NCI-H446 (cell line): ENCODE results near the gene PSMA7.
A peak's percentile ranks its signal among the peaks of the same experiment; 100 is the strongest.

ENCODE experiments used
- DNase-seq, 2 experiments: peaks; one replicate each; lab custom pipeline; 2025; lab: John Stamatoyannopoulos, UW

PSMA7 gene

GRCh38 chr20:62136283-62137091 is 6.7 kb downstream of the PSMA7 start:
- peak; percentile 47 to 61 for DNase-seq

DNA sequence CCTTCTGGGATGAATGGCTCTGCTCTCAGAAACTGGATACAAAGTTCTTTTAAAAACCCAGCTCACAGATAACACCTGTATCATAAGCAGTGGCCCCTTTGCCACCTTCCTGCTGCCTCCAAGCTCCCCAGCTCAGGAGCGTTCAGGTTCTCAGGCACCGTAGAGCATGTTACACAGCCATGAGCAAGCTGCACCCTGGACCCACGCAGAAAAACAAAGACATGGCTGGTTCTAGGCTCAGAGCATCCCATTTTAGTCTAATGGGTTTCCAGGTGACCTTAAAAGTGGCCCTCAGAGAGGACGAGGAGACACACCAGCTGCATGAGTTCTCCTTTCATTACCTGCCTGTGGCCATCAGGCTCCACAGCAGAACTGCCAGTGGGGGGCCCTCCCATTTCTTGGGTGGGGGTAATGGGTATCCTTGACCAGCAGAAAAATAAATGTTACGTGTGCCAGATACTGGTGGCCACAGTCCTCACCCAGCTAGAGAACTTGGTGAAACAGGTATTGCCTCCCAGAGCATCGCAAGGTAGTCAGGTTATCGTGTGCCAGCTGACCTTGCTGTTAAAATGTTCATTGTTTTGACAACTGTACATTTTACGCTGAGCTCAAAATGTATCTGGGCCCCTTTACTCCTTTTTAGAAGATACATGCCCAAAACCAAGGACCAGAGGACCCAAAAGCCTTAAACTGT is 7.5 kb downstream of the PSMA7 start:
- no peak for DNase-seq

- no peak for DNase-seq
Measured at GRCh38 chr20:62134735-62135231, 8.4 kb downstream of the PSMA7 start.

- no peak for DNase-seq
Measured at GRCh38 chr20:62133864-62134263, 9.3 kb downstream of the PSMA7 start.

DNA sequence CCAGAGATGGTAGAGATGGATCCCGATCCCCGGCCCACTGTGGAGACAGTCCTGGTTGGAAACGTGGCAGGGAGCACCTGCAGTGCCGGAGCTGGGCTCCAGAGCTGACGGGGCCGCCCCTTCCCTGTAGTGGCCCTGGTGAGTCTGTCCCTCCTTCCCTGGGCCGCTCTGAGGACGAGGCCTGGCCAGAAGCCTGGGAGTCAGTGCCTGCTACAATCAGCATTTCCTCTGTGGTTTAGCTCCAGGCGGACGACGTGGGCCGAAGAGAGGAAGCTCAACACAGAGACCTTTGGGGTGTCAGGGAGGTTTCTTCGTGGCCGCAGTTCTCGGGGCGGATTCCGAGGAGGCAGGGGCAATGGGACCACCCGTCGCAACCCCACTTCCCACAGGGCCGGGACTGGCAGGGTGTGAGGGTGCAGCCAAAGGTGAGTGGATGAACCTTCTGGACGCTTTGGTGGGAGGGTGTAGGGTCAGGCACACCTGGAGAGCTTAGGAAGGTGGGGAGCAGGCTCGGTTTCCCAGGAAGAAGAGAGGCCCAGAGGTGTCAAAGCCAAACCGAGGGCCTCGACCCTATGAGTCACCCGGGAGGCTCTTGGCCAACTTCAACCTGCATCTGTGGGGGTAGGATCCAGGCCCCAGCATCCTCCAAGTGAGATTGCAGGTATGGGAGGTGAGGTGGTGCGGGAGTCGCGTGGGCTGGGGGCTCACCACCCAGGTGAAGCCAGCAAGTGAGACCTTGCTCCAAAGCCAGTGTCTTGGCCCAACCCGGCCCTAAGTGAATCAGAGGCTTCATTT is 9.9 kb downstream of the PSMA7 start:
- DNase-seq = no peak

GRCh38 chr20:62132421-62132820 is 10.8 kb downstream of the PSMA7 start:
- DNase-seq = no peak

GRCh38 chr20:62131560-62132320 is 11.5 kb downstream of the PSMA7 start:
- DNase-seq = no peak

DNA sequence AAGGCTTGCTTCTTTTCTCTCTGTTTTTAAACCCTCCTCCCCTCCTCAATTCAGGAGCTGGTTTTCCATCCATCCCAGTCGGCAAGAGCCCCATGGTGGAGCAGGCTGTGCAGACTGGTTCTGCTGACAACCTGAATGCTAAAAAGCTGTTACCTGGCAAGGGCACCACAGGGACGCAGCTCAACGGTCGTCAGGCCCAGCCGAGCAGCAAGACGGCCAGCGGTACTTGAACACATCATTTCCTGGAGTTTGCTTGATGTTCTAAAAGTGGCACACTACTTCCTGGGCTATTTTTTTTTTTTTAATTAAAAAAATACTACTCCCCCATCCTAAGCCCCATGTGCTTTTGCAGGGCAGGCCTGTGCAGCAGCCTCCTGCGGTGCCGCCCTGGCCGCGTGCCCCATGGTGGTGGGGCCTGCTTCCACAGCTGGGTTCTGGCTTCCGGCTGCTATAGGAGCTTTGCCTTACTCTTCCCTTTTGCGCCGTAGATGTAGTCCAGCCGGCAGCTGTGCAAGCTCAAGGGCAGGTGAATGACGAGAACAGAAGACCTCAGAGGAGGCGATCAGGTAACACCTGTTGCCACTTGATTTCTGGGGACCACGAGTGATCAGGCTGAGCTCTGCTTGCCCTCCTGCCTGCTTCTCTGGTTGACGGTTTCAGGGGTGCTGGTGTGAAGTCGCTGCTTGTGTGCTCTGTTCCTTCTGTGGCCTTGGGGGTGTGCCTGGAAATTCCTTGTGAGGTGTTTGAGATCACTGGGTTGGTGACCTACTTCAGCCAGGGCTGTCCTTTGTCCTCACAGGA is 13.3 kb downstream of the PSMA7 start:
- DNase-seq = no peak

- DNase-seq = no peak
Measured at GRCh38 chr20:62128502-62128901, 14.7 kb downstream of the PSMA7 start.

DNA sequence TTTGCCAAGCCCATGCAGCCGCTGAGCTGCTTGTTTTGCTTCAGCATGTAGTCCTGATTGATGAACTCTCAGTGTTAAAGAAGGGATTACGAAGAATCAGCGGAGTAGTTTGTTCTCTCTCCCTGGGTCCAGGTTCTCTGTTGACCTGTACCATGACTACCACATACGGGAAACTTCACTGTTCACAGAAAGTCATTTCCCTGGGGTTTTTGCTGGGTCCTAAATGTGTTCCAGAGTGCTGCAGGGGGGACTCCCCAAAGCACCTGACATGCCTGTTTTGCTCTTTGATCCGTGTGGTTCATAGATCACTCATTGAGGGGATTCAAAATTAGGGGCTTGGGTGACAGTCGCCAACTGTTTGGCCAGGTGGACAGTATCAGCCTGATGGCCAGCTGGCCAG is 15.4 kb downstream of the PSMA7 start:
- DNase-seq = no peak

- no peak for DNase-seq
Measured at GRCh38 chr20:62126141-62126540, 17.1 kb downstream of the PSMA7 start.

DNA sequence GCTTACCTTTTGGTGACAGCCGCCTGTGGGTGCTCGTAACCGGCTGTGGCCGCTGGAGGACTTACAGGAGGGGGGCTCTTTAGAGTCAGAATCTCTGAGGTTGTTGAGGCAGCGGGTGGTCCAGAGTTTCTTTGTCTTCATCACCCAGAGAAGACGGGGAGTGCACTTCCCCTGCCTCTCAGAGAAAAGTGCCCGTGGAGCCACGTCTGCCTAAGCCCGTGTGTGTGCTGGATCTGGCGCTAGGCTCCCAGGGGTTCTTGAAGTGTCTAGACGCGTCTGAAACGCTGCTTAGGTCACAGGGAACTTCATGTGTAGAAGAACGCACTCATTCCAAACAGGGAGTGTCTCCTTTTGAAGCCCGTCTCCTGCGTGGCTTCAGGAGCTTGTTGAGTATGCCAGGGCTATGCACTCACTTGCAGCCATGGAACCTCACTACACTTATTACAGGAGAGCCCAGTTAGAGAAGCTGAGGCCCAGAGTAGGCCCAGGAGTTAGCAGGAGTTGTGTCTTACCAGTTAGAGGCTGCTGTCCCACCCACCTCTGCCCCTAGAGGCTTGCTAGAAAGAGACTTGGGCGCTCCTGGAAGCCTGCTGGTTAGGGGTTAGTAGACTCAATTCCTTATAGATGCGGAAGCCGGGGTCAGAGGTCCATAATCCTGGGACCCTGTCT is 19.6 kb downstream of the PSMA7 start:
- DNase-seq = no peak

GRCh38 chr20:62122654-62123449 is 20.3 kb downstream of the PSMA7 start:
- DNase-seq = peak in 1 of 2 experiments; percentile 72

GRCh38 chr20:62121776-62122653 is 21.2 kb downstream of the PSMA7 start, which contains the start of gene LSM14B:
Gene LSM14B (plus strand): TSS chr20:62122475. CDS start chr20:62122667, 192 bp downstream.
- peak; percentile 98 to 99 for DNase-seq

DNA sequence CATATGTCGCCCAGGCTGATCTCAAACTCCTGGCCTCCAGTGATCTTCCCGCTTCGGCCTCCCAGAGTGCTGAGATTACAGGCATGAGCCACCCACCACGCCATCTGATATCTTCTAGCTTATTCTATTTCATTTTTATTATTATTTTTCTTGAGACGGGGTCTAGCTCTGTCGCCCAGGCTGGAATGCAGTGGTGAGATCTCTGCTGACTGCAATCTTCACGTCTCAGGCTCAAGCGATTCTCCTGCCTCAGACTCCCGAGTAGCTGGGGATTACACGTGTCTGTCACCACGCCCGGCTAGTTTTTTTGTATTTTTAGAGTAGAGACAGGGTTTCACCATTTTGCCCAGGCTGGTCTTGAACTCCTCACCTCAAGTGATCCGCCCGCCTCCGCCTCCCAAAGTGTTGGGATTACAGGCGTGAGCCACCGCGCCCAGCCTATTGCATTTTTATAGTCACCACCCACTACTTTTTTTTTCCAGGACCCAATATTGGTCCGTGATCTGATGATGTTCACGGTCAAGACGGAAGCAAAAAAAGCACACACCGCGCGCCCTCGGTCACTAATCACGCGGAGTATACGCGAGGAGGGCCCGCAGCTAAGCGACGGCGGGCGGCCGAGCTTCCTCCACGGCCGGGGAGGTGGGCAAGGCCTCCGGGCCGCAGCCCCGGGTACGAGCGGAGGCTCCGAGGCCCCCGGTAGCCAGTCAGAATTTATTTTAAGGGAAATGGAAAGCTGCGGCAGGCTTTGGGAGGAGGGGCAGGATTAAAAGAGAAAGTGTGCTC is 22.0 kb downstream of the PSMA7 start:
- DNase-seq = no peak

DNA sequence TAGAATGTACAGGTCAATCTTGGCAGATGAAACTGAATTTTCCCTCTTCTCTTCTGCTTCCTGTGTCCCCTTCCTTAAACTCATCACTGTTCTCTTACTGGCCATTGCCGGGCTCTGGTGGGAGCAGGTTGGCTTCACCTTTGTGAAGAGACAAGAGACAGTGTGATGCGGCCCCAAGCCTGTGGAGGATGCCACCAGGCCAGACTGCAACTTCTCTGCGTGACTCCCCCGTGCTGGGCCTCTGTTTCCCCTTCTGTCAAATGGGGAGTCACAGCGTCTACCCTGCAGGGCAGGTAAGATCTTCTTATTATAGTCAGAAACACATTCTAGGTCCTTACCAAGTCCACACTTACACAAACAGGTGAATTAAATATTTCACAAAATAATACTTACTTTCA is 22.8 kb downstream of the PSMA7 start:
- DNase-seq = no peak

GRCh38 chr20:62119591-62120364 is 23.4 kb downstream of the PSMA7 start:
- no peak for DNase-seq
